ENCODE results near the gene PKNOX2.

Gene PKNOX2

GRCh38 chr11:125314276-125315078, 149.9 kb downstream of the PKNOX2 start:
- DNase-seq (ENCODE audit: low read depth): no peak

- DNase-seq (ENCODE audit: low read depth): no peak
Measured at GRCh38 chr11:125315079-125315740, 150.7 kb downstream of the PKNOX2 start.

GRCh38 chr11:125317416-125317815, 152.9 kb downstream of the PKNOX2 start:
- no peak for DNase-seq (ENCODE audit: low read depth)

GRCh38 chr11:125319649-125320048, 155.1 kb downstream of the PKNOX2 start:
- DNase-seq (ENCODE audit: low read depth): no peak

- no peak for DNase-seq (ENCODE audit: low read depth)
Measured at GRCh38 chr11:125320347-125321076, 156.0 kb downstream of the PKNOX2 start.

- DNase-seq (ENCODE audit: low read depth): no peak
Measured at GRCh38 chr11:125322289-125322688, 157.7 kb downstream of the PKNOX2 start.

GRCh38 chr11:125325196-125325595, 160.6 kb downstream of the PKNOX2 start:
- DNase-seq (ENCODE audit: low read depth): no peak

- no peak for DNase-seq (ENCODE audit: low read depth)
Measured at GRCh38 chr11:125326126-125326525, 161.6 kb downstream of the PKNOX2 start.

GRCh38 chr11:125327518-125328224, 163.1 kb downstream of the PKNOX2 start:
- no peak for DNase-seq (ENCODE audit: low read depth)

- no peak for DNase-seq (ENCODE audit: low read depth)
Measured at GRCh38 chr11:125328225-125328580, 163.7 kb downstream of the PKNOX2 start.

GRCh38 chr11:125329786-125330185, 165.2 kb downstream of the PKNOX2 start:
- no peak for DNase-seq (ENCODE audit: low read depth)

GRCh38 chr11:125330462-125331325, 166.1 kb downstream of the PKNOX2 start:
- DNase-seq (ENCODE audit: low read depth): no peak

GRCh38 chr11:125331357-125332035, 166.9 kb downstream of the PKNOX2 start:
- no peak for DNase-seq (ENCODE audit: low read depth)

- DNase-seq (ENCODE audit: low read depth): no peak
Measured at GRCh38 chr11:125332821-125333220, 168.3 kb downstream of the PKNOX2 start.

- DNase-seq (ENCODE audit: low read depth): no peak
Measured at GRCh38 chr11:125333354-125334073, 169.0 kb downstream of the PKNOX2 start.

GRCh38 chr11:125335106-125335505, 170.6 kb downstream of the PKNOX2 start:
- DNase-seq (ENCODE audit: low read depth): no peak

GRCh38 chr11:125337836-125338834, 173.6 kb downstream of the PKNOX2 start:
- no peak for DNase-seq (ENCODE audit: low read depth)

- DNase-seq (ENCODE audit: low read depth): peak; percentile 16
Measured at GRCh38 chr11:125338886-125339811, 174.6 kb downstream of the PKNOX2 start.

Data from stromal cell of bone marrow (primary cell).